Common myeloid progenitor, CD34-positive (primary cell): Measurements from ENCODE around the gene CYTH1.

Experiments used
- CTCF ChIA-PET: fragments of 350-600 bp; sonication (Branson Sonifier 250); formaldehyde crosslinking; loops from one replicate; lab custom pipeline; 2021; ENCODE audit warnings: antibody characterized with exemption; lab: Charles Lee
- POLR2A ChIA-PET: fragments of 350-600 bp; sonication (Branson Sonifier 250); formaldehyde crosslinking; loops from one replicate; lab custom pipeline; 2021; ENCODE audit warnings: antibody characterized with exemption; lab: Charles Lee
- DNase-seq, 3 donors: peaks; one replicate each; pipeline versions ENCODE4 v3.0.0 to v3.0.0-alpha.2; 2013
- H3K27ac ChIP-seq, 2 experiments: 1 replicate in 1 of 2; 2 replicates in 1 of 2; pipeline ENCODE4 v1.7.0; 2013; ENCODE audit warnings: inconsistent platforms in 2 of 2, low read length in 2 of 2, mild to moderate bottlenecking in 2 of 2, low read depth in 1 of 2, moderate library complexity in 1 of 2; ENCODE audit not compliant: severe bottlenecking in 2 of 2, insufficient read depth in 1 of 2, poor library complexity in 1 of 2
- H3K27me3 ChIP-seq, 5 experiments: replicated peaks in 2 of 5; 1 replicate in 3 of 5; 2 replicates in 2 of 5; pipeline versions ENCODE4 v1.6.1 to v1.7.0; 2013; ENCODE audit warnings: low read length in 4 of 5, mild to moderate bottlenecking in 2 of 5, moderate library complexity in 2 of 5, inconsistent platforms in 1 of 5; ENCODE audit not compliant: insufficient read depth in 5 of 5, control insufficient read depth in 4 of 5
- H3K36me3 ChIP-seq, 4 experiments: 1 replicate in 2 of 4; 2 replicates in 2 of 4; pipeline versions ENCODE4 v1.6.1 to v1.7.0; 2013; ENCODE audit warnings: low read length in 3 of 4, control low read depth in 1 of 4, mild to moderate bottlenecking in 1 of 4; ENCODE audit not compliant: control insufficient read depth in 4 of 4, insufficient read depth in 4 of 4
- H3K4me1 ChIP-seq, 4 experiments: 1 replicate in 3 of 4; 2 replicates in 1 of 4; pipeline versions ENCODE4 v1.6.1 to v1.7.1; 2013; ENCODE audit warnings: low read length in 3 of 4, mild to moderate bottlenecking in 3 of 4, control low read depth in 1 of 4, inconsistent platforms in 1 of 4, moderate library complexity in 1 of 4; ENCODE audit not compliant: control insufficient read depth in 4 of 4, insufficient read depth in 4 of 4; ENCODE audit errors: control extremely low read depth in 1 of 4
- H3K4me3 ChIP-seq, 7 experiments: 1 replicate in 4 of 7; 2 replicates in 3 of 7; pipeline versions ENCODE4 v1.5.1 to v1.7.0; 2013; ENCODE audit warnings: mild to moderate bottlenecking in 7 of 7, low read length in 6 of 7, moderate library complexity in 6 of 7, inconsistent platforms in 2 of 7, low read depth in 2 of 7, control low read depth in 1 of 7; ENCODE audit not compliant: insufficient read depth in 4 of 7, control insufficient read depth in 1 of 7; ENCODE audit errors: extremely low read depth in 1 of 7
- H3K9me3 ChIP-seq, 5 experiments: 1 replicate in 4 of 5; 2 replicates in 1 of 5; pipeline versions ENCODE4 v1.6.1 to v1.7.1; 2013; ENCODE audit warnings: low read length in 4 of 5, mild to moderate bottlenecking in 2 of 5, inconsistent platforms in 1 of 5, low read depth in 1 of 5, moderate library complexity in 1 of 5; ENCODE audit not compliant: control insufficient read depth in 4 of 5, insufficient read depth in 2 of 5; ENCODE audit errors: control extremely low read depth in 1 of 5
- WGBS: methylation state at CpG from one replicate; pipeline ENCODE4 v1.1.5; 2013; ENCODE audit not compliant: insufficient coverage; 5-methylcytosine and 5-hydroxymethylcytosine counted together

The CYTH1 gene

DNA sequence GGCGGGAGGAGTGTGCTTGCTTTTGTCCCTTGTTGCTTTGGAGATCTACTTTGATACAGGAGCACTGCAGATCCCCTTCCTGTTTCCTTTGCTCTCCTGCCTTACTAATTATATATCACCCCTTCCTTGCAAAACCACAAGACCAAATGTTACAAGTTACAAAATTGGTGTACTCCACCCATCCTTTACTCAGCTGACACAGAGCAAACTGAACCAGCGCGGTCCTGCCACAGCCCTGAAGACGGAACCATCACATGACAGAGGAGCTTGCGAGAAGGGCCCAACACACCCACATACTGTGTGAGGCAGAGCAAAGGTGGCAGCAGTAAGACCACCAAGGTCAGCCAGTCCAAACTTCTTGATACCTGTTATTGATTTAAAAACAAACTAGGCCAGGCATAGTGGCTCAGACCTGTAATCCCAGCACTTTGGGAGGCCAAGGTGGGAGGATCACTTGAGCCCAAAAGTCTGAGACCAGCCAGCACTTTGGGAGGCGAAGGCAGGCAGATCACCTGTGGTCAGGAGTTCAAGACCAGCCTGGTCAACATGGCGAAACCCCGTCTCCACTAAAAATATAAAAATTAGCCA is 33.2 kb downstream of the CYTH1 start:
- no peaks in the 10 kb centered on the region for H3K36me3 ChIP-seq
- WGBS: 3% methylated on average over 4 of the region's 8 CpGs
- DNase-seq: peak; percentile 75 to 95 (median 93)

DNA sequence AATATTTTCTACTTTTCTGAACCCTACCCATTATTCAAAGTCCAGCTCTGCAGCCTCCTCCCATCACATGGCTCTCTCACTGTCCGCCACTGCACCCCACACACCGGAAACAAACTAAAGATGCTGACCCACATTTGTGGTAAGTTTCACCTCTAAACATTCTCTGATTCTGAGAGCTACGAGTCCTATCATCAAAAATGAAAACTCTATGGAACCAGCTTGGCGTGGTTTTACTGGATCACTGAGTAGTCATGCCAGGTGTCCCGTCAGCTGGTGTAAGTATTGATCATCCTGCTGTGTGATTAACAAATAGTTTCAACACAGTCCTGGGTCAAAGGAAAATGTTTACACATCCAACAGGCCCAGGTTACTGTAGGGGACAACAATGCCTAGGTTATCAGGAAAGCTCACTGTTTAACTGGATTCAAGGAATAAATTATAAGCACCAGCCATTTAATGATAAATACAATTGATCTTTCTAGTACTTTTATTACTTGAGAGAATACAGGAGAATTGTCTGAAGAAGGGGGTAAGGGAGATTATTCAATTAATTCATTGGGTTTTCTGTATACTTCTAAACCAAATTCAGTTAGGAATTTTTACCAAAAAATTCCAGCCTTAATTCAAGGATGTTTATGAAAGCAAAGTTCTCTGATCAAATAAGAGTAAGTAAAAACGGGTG is 33.9 kb downstream of the CYTH1 start:
- H3K4me3 ChIP-seq: peak overlapping the region in 5 of 7 experiments; percentile 0 to 70 (median 43)
- no peaks in the 10 kb centered on the region for H3K36me3 ChIP-seq
- peak in 2 of 3 donors; percentile 37 to 54 for DNase-seq
- H3K9me3 ChIP-seq: no peaks in the 10 kb centered on the region
- ChIA-PET CTCF (interaction anchor here (0.9 to 1.7 kb wide), 6 partner anchors 8 to 39 kb away, joined by 3 to 4 read pairs (median 3); no protein-coding TSS in a partner anchor), POLR2A (no interaction called here)
- peak overlapping the region; percentile 47 to 73 for H3K27ac ChIP-seq
- H3K4me1 ChIP-seq: peaks cover 34 to 78% (median 60%) of the 10 kb centered on the region in 4 experiments
- 8% methylated on average over 4 of the region's 6 CpGs for WGBS
- H3K27me3 ChIP-seq: no peaks in the 10 kb centered on the region

More for the DNA sequence above, 33.2 kb downstream of the CYTH1 start:
- Histone ChIP-seq H3K9me3 (no peaks in the 10 kb centered on the region), H3K27ac (peak overlapping the region; percentile 53 to 73), H3K27me3 (no peaks in the 10 kb centered on the region), H3K4me3 (peak overlapping the region in 3 of 7 experiments; percentile 51 to 70 (median 57)), H3K4me1 (peaks cover 34 to 79% (median 61%) of the 10 kb centered on the region in 4 experiments)
- CTCF ChIA-PET: interaction anchor here (0.9 to 1.7 kb wide), 5 partner anchors 10 to 40 kb away, joined by 3 to 4 read pairs (median 3); no protein-coding TSS in a partner anchor
- POLR2A ChIA-PET: no interaction called here

DNA sequence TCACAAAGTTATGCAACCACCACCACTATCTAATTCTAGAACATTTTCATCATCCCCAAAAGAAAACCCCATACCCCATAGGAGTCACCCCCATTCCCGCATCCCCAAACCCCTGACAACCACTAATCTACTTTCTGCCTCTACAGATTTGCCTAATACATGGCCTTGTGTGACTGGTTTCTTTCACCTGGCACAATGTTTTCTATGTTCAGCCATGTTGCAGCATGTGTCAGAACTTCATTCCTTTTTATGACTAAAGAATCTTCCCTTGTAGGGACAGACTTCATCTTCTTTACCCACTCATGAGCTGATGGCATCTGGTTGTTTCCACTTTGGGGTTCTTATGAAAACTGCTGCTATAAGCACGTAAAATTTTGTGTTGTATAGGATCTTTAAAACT is 34.6 kb downstream of the CYTH1 start:
- H3K36me3 ChIP-seq: no peaks in the 10 kb centered on the region
- CTCF ChIA-PET: interaction anchor here (1.0 to 1.7 kb wide), 3 partner anchors 8 to 39 kb away, joined by 3 to 4 read pairs (median 3); no protein-coding TSS in a partner anchor
- H3K27me3 ChIP-seq: no peaks in the 10 kb centered on the region
- H3K9me3 ChIP-seq: no peaks in the 10 kb centered on the region
- no peak for DNase-seq
- peak overlapping the region; percentile 47 to 73 for H3K27ac ChIP-seq
- H3K4me1 ChIP-seq: peaks cover 34 to 78% (median 60%) of the 10 kb centered on the region in 4 experiments
- POLR2A ChIA-PET: no interaction called here
- peak overlapping the region in 2 of 7 experiments; percentile 31 to 70 for H3K4me3 ChIP-seq
- WGBS: 100% methylated on average over 1 of the region's 2 CpGs

DNA sequence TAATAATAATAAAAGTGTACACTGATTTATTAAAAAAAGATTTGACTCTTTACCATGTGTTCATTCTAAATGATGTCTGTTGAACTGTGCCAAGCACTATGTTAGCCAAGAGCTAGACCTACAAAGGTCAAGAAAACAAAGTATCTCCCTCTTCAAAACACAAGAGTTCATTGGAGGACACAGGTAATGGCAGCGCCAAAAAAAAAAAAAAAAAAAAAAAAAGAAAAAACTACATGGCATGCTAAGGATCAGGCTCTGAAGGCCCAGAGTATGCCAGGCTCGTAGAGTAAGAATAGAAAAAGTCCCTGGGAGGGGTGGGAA is 35.2 kb downstream of the CYTH1 start:
- CTCF ChIA-PET: interaction anchor here (0.9 to 1.7 kb wide), 4 partner anchors 10 to 40 kb away, joined by 3 to 4 read pairs (median 4); no protein-coding TSS in a partner anchor
- POLR2A ChIA-PET: no interaction called here
- Histone ChIP-seq H3K27ac (peak overlapping the region in 1 of 2 experiments; percentile 14), H3K4me3 (peak overlapping the region in 1 of 7 experiments; percentile 35), H3K27me3 (no peaks in the 10 kb centered on the region), H3K36me3 (no peaks in the 10 kb centered on the region), H3K4me1 (peaks cover 34 to 82% (median 64%) of the 10 kb centered on the region in 4 experiments), H3K9me3 (no peaks in the 10 kb centered on the region)
- DNase-seq: no peak
- WGBS: 100% methylated on average over 1 of the region's 2 CpGs

DNA sequence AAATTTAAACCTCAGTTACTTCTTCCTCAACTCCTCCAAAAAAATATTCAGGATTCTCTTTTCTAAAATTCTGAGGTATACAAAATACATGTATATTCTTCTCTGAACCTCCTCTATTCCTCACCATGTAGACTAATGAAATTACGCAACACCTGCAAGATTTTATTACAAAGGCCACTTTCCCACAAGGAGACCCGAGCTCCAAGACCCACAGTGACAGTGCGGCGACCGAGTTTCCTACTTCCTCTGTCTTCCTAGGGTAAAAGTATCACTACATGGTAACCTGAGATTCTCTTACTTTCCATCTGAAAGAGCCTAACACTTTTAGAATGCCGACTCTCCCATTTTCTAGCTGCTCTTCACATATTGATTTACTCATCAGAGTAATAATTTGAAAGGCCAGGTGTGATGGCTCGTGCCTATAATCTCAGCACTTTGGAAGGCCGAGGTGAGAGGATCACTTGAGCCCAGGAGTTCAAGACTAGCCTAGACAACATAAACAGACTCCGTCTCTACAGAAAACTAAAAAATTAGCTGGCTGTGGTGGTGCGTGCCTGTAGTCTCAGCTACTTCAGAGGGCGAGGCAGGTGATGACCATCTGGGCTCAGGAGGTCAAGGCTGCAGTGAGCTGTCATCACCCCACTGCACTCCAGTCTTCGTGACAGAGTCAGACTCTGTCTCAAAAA is 35.7 kb downstream of the CYTH1 start:
- no peaks in the 10 kb centered on the region for H3K36me3 ChIP-seq
- peak overlapping the region in 2 of 7 experiments; percentile 0 to 35 for H3K4me3 ChIP-seq
- POLR2A ChIA-PET: no interaction called here
- 74% methylated on average over 11 of the region's 12 CpGs for WGBS
- peaks cover 32 to 83% (median 66%) of the 10 kb centered on the region in 4 experiments for H3K4me1 ChIP-seq
- H3K27ac ChIP-seq: peak overlapping the region in 1 of 2 experiments; percentile 14
- no peak for DNase-seq
- H3K27me3 ChIP-seq: no peaks in the 10 kb centered on the region
- CTCF ChIA-PET: interaction anchor here (0.9 to 1.7 kb wide), 4 partner anchors 10 to 40 kb away, joined by 3 to 4 read pairs (median 4); no protein-coding TSS in a partner anchor
- H3K9me3 ChIP-seq: no peaks in the 10 kb centered on the region

DNA sequence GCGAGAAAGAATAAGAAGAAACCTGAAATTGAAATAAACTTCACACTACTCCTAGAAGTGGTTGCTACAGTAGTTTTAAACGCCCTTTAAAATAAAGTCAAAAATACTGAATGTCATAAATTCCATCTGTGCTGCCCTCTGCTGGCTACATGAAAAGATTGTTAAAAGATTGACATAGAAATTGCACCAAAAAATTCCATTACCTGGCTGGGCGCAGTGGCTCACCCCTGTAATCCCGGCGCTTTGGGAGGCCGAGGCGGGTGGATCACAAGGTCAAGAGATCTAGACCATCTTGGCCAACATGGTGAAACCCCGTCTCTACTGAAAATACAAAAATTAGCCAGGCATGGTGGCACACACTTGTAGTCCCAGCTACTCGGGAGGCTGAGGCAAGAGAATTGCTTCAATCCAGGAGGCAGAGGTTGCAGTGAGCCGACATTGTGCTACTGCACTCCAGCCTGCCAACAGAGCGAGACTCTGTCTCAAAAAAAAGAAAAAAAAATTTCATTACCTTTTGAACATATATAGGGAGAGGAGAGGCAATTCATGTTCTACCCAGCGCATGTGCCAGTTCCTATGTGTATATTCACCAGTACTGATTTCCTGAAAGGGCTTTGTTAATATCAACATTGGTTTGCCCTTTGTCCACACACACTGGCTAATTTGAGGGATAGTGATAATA is 36.5 kb downstream of the CYTH1 start:
- ChIA-PET POLR2A (no interaction called here), CTCF (interaction anchor here (1.4 to 1.7 kb wide), 2 partner anchors 9 to 24 kb away, joined by 4 read pairs; no protein-coding TSS in a partner anchor)
- Histone ChIP-seq H3K4me3 (no peak overlapping the region), H3K27me3 (no peaks in the 10 kb centered on the region), H3K4me1 (peaks cover 32 to 81% (median 61%) of the 10 kb centered on the region in 4 experiments), H3K27ac (no peak overlapping the region), H3K36me3 (no peaks in the 10 kb centered on the region), H3K9me3 (no peaks in the 10 kb centered on the region)
- 76% methylated on average over 9 of the region's 12 CpGs for WGBS
- peak; percentile 54 to 75 (median 71) for DNase-seq
